Suprapubic skin (tissue), 4 donors: ENCODE data around the gene RFPL3.

Experiments used
- CTCF ChIP-seq, 2 donors: fragments of 200-600 bp in 1 of 2; fragments of 450-650 bp in 1 of 2; sonication (generic) in 1 of 2; IDR thresholded peaks; one replicate each; pipeline ENCODE4 v1.5.1; 2016 to 2019; ENCODE audit warnings: antibody characterized with exemption in 2 of 2, mild to moderate bottlenecking in 1 of 2, moderate library complexity in 1 of 2
- EP300 ChIP-seq: sonication (generic); formaldehyde crosslinking; IDR thresholded peaks from one replicate; pipeline ENCODE4 v1.6.1; 2017; ENCODE audit warnings: antibody characterized with exemption
- POLR2AphosphoS5 ChIP-seq, 3 donors: sonication (generic); formaldehyde crosslinking; IDR thresholded peaks; one replicate each; pipeline ENCODE4 v1.6.1; 2017; ENCODE audit warnings: antibody characterized with exemption in 3 of 3

- TF ChIP-seq CTCF (IDR thresholded peaks at IDR 0.05) (no peak), EP300 (no peak), POLR2AphosphoS5 (IDR thresholded peaks at IDR 0.05) (no peak)
These were observed 46.4 kb downstream of the RFPL3 start for GRCh38 chr22:32404021-32404420.
